ENCODE data around the gene LAMTOR2.

LAMTOR2 gene

DNA sequence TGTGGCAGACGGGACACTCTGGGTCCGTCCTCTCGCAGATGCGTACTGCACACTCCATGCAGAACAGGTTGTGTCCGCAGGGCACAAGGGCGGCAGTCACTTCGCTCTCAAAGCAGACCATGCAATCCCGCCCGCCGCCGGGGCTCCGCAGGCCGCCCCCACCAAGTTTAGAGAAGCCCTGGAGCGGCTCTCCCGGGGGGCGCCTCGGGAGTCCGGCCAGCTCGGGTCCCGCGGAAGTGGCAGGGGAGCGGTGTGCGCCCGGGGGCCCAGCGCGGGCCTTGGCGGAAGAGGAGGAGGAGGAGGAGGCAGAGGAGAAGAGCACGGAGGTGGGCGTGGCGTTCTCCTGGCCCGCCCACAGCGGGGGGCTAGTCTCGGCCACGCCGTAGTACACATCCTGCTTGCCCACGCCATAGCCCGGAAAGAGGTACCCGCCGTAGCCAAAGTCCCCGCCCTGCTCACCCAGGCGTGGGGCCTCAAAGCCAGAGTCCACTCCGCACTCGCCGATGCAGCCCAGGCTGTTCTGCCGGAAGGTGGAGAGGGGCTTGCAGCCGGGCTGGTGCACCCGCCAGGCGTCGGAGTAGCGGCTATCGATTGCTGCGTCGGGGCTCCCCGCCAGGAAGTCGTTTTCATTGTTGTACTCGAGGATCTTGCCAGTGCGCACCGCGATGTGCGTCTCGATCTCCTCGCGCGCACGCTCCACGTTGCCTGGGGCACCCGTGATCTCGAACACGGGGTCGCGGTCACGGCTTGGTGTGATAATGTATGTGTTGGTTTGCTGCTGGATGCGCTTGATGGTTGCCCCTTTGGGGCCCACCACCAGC lies 22.2 kb downstream of the LAMTOR2 start:
- DNase-seq (ENCODE audit: low read depth) = no peak

DNA sequence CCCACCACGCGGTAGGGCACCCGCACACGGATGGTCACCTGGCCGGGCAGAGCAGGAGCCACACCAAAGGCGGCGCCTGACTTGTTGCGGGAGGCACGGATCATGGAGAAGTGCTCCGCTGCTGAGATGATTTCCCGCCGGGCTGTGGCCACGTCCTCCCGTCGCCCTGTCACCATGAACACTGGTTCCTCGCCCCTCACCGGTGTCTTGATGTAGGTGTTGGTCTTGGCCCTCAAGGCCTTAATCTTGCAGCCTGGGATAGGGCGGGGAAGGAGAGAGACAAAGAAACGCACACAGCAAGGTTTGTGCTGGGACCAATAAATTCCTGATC lies 22.8 kb downstream of the LAMTOR2 start:
- no peak for DNase-seq (ENCODE audit: low read depth)

DNA sequence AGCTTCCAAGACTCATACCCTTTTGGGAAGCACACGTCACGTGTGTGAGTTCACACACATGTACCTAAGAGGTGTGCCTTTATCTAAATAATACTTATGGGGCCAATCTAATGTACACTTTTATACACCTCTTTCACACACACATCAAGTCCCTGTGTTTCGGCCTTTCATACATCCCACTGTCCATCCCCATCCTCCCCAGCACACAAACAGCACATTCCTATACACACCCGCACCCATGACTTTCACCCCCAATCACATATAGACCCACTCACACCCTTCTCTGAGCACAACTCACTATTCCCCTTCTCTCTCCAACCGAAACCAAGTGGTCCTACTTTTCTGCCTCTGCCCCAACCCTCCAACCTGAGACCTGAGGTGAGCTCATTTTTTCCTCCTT lies 24.1 kb downstream of the LAMTOR2 start:
- no peak for DNase-seq (ENCODE audit: low read depth)

DNA sequence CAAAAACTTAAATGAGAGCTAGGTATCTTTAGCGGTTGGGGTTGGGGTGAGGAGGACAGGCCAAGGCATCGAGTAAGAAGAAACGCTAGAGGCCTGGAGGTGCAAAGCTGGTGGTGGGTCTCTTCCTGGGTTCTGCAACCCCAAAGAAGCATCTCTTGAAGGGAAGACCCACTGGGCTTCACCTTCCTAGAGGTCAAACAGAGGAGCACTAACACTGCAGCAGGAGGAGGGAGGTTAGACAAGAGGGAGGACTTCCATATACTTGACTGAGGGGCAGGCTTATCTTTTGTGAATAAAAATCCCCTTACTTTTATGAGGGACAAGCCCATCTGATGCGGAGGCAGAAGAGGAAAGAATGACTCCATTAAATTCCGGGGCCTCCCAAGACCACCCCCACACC lies 25.2 kb downstream of the LAMTOR2 start:
- no peak for DNase-seq (ENCODE audit: low read depth)

DNA sequence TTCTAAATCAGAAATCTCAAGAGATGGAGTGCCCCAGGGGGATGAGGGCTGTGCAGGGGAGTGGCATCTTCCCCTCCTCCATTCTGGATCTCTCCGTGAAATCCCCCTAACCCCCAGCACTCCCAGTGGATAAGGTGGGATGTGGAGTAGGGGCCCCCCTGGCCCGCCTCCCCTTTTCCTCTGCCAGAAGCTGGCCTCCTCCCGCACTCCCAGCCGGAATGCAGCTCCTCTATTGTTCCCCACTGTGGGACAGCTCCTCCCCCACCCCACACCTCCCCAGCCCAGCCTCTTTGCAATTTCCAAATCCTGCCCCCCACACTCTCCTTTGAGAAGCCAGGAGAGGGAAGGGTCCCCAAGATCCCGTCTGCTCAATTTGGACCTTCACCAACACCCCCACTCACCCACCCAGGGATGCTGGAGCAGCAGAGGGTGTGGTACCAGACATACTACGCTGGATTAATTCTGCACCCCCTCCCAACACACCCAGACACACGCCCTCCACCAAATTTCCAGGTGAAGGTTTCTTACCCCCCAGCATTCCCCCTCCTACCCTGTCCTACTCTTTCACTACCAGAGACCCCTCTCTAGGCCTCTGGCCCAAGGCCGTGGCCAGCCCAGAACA lies 25.8 kb downstream of the LAMTOR2 start:
- no peak for DNase-seq (ENCODE audit: low read depth)

DNA sequence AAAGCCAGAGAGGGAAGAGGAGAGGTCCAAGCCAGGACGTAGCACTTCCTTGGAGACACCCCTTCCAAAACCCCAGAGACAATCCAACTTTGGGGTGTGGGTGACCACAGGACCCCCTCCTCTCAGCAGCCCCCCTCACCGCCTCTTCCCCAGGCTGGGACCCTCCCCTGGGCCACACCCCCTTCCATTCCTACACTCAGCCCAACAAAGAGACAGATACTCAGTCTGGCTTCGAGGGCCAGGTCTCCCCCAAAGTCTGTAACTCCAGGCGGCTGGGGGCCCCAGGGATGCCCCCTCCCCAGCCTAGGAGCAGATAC lies 26.2 kb downstream of the LAMTOR2 start:
- DNase-seq (ENCODE audit: low read depth) = no peak

DNA sequence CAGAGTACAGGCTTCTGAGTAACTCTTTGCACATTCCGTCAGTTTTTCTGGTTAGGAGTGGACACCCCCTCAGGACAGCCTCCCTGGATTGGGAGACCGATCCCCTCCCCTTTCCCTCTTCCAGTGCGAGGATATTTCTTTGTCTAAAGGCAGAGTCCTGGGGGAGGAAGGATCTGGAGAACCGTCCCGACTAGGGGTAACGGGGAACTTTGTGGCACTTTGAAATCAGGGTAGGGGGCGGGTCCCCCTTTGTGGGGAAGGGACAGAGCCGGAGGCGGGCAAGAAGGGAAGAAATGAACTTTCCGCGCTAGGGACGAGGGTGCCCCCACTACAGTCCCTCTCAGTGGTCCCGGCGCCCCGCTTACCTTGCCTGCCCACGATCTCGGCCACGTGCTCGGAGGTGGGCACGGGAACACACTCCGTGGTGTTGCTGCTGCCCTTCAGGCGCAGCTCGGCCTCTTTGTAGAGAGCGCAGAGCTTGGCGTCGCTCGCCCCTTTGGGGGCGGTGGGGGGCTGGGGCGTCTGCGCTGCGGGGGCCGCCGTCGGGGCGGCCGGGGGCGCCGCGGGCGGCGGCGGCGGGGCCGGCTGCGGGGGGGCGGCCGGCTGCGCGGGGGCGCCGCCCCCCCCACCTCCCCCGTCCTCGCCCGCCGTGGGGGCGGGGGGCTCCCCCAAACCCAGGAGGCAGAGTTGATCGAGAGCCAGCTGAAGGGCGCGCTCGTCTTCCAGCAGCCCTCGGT lies 26.8 kb downstream of the LAMTOR2 start:
- DNase-seq (ENCODE audit: low read depth) = no peak

DNA sequence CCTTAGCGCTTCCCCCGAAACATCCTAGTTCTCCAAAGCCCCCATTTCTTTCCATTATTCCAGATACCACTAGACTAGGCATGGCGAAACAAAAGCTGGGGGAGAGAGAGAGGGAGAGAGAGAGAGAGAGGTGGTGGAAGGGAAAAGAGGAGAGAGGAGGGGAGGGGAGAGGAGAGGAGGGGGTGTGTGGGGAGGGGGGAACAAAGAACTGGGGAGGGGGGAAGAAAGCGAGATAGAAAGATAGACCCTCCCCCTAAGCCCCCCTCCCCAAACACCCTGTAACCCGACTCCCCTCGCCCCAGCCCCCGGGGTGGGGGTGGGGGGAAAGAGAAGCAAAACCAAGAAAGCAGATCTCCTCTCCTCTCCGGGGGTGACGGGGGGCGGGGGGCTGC lies 27.3 kb downstream of the LAMTOR2 start:
- DNase-seq (ENCODE audit: low read depth) = no peak

DNA sequence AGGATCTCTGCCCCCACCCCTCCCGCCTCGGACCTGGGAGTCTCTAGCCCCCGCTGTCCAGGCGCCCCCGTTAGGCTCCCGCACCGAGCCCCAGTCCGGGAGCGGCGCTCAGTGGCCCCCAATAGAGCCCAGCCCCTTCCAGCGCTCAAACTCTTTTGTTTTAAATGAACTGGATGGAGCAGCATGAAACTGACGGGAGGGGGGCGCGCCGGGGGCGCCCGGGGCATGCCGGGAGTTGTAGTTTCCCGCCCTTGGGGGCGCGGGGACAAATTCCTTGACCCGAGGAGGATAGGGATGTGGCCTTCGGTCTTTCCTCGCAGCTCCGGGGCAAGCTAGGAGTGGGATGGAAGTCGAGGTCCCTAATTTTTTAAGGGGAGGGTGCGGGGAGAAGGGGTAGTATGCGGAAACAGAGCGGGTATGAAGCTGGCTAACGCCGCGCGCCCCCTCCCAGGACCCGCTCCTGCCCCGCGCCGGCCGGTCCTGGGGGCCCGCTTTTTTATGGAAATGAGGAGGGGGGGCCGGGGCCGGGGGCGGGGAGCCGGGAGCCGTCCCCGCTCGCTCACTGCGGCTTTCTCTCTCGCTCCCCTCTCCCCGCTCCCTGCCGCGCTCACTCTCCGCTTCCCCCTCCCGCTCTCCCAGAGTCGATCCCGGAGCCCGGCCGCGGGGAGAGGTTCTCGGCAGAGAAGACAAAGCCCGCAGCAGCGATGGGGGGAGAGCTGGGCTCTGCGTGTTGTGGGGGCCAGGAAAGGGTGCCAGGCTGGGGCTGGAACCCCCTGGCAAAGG lies 27.9 kb downstream of the LAMTOR2 start, which contains the start of gene MEX3A:
TSS of gene MEX3A (minus strand) at position 157 of the 783 bp plus-strand sequence. CDS start 467 bp downstream, outside the sequence.
- peak; percentile 37 for DNase-seq (ENCODE audit: low read depth)

DNA sequence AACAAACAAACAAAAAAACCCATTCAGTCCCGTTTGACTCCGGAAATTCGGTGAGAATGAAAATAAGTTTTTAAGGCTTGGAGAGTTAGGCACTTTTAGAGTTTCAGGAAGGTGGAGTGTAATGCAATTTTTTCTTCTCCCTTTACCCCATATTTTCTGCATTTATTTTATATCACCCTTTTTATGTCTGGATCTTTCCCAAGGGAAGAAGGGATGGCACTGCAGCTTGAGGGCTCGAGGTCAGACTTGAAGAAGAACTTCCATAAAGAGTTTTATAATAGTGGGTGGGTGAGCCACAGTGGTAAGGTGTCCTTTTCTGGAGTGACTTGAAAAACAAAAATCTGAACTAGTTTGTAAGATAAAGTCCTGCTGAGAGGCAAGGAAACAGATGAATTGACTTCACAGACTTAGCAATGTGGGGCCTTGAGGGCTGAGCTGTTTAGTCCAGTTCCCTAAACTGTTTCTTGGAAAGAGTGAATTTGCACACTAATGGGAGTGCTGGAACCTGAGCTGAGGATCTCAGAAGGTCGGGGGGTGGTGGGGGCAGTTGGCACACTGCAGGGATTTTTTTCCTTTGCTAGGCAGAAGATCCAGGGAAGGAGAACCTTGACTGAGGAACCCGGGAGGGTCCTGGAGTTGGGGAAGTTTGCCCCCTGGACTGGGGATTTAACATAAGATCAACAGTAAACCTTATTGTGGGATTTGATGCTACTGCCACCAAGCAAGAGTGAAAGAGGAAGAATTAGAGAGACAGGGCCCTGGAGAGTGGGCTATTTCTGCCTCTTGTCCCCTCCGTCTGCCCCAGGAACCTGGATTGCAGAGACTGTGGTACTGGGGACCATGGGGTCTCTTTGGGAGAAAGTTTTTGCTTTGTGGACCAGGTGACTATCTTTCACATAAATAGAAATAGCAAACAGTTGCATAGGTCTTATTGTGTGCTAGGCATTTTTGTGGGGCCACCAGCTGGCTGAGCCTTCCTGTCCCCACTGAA lies 29.5 kb downstream of the LAMTOR2 start:
- DNase-seq (ENCODE audit: low read depth) = no peak

DNA sequence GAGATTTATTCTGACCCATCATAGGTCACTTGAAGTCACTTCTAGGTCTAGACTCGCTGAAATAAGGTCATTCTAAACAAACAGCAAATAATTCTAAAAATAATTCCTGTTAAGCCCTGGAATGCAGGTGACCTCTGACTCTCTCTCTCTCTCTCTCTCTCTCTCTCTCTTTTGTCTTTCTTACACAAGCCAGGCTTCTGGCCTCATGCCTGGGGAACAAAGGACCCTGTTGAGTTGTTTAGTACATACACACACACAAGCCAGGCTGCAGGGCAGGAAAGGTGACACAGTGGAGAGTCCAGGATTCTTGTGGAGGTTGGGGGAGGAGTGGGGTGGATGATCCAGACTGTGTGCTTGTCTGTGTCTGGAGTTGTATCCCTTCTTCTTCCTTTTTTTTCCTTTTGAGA lies 31.7 kb downstream of the LAMTOR2 start:
- no peak for DNase-seq (ENCODE audit: low read depth)

DNA sequence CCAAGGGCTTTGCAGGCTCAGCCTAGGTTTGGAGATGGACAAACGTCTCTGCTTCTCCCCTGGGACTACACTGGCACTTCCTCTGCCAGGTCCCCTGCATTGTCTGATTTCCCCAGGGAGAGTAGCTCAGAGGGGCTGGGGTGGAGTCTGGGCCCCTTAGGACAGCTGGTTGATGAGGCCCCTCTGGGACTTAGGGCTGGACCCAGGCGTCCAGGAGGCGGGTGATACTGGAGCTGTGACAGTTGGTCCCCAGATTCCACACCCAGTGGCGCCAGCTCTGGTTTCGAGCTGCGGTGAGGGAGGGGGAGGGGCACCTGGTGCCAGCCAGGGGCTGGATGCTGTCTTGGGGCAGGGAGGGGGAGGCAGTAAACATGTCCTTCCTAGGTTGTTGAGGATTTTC lies 35.1 kb downstream of the LAMTOR2 start:
- no peak for DNase-seq (ENCODE audit: low read depth)

DNA sequence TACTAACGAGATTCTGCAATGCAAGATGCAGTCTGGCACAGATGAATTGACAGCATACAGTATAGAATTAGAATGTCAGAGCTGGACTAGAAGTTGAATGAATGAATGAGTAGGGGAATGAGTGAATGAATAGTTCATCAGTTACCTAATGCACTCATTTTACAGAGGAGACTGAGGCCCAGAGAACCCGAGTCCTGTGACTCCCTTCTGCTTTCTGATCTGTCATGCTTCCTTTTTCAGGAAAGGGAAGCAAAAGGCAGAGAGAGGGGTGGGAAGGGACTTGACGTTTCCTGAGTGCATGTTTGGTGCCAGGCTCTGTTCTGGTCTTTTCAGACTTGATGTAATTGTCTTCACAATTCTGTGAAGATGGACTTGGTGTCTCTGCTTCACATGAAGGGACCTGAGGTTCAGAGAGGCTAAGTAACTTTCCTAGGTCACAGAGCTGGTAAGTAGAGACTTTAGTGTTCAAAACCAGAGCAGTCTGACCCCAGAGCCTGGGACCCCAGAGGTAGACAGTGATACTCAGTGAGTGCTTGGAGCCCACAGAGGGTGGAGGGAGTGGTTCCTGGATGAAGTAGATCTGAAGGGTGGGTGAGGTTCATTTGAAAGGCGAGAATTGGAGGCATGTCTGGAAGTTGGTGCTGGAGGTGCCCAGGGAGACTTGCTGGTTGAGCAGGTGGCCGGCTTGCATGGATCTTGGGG lies 35.7 kb downstream of the LAMTOR2 start:
- DNase-seq (ENCODE audit: low read depth) = no peak

DNA sequence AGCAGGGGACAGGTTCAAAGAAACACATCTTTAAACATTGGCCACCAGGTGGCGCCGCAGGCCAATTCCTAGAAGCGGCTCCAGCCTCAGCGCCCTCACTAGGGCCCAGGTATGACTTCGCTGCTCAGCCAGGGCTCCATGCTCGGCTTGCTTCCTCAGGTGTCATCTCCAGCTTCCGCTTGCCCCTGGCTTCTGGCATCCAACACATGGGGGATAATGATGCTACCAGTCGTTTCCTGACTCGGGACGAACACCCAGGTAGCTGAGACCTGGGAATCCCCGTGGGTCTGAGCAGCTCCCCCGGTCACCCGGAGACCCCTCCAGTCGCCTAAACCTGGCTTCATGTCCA lies 36.2 kb downstream of the LAMTOR2 start:
- DNase-seq (ENCODE audit: low read depth) = peak; percentile 85

DNA sequence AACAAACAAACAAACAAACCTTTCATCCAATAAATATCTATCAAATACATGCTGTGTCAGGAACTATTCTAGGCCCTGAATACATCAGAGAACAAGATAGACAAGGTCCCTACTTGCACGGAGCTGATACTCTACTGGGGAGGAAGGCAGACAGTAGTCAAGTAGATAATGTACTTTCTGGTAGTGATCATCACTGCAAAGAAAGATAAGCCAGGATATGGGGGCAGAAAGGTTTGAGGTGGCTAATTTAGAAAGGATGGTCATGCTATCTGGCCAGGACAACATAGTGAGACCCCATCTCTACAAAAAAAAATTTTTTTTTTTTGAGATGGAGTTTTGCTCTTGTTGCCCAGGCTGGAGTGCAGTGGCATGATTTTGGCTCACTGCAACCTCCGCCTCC lies 37.0 kb downstream of the LAMTOR2 start:
- no peak for DNase-seq (ENCODE audit: low read depth)

DNA sequence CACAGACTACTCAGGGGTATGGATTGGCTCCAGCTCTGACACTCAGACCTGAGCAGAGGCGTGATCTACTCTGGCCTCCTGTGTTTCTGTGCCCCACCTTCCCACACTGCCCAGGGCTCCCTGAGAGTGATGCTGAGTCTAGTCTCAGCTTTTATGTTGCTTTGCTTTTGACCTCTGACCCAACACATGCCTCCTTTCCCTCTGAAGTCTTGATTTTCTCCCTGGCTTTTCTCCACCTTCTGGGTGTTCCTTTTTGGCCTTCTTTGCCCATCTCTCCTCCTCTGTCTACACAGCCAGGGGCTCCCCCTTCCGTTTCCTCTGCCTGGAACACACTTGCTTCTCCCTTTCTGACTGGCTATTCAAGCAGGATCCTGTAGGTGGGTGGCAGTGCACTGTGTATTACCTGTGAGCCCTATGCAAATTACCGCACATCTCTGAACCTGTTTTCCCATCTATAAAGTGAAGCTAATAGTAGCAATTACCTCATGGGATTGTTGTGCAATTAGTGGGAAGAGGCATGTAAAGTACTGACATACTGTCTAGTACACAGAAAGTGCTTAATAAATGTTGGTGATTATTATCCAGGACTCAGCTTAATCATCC lies 41.4 kb downstream of the LAMTOR2 start:
- no peak for DNase-seq (ENCODE audit: low read depth)

DNA sequence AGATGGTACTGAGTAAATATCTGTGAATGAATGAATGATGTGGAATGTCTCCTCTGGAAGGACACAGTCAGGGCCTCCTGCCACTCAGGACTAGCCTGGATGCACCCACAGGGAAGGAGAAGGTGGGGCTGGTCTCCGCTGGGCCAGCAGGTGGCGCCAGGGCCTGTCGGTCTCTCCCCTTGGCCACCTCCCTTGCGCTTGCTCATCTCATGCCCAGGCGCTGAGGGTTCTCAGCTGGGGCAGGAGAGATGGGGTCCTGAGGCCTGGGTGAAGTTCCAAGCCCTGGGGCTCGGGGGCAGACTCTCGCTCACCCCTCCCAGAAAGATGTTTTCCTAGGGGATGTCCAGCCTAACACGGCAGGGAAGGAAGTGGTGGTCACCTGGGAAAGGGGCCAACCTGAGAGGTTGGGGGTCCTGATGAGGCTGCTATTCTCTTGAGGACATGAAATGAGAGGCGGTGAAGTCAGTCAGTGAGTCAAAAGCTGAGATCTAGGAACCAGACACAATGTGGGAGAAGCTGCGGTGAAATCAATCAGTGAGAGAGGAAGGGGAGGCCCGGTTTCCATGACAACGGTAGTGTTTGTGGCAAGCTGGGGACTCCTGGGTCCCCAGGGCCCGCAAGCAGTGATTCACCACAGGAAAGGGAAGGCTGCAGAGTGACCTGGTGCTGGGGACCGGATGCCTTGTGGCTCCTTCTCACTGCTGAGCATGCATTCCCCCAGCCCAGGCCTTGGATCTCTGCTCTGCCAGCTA lies 42.2 kb downstream of the LAMTOR2 start:
- peak; percentile 82 for DNase-seq (ENCODE audit: low read depth)

DNA sequence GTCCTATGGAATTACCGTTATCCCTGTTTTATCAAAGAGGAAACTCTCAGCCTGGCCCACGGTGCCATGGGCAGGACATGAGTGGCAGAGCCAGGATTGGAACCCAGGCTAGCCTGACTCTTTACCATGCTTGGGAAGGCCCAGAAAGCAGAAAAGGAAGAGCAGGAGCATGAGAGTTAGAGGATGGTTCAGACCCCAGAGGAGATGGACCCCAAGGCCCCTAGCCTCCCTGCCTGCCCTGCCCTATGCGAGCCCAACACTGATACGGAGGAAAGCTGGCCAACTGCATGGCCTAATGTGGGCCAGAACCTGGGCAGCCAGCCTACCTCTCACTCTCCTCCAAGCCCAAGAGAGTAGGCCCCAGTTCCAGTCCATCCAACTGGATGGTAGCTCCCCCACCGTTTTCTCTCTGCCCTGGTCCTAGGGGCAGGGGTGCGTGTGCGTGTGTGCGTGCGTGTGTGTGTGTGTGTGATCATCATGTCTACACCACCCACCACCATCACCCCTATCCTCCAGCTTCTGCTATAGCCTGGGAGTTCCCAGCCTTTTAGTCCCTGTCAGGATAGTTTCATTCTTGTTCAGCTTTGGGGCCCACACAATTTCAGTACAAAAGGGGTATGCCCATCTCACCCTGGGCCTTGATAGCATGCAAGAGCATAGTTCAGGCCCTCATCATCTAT lies 43.1 kb downstream of the LAMTOR2 start:
- no peak for DNase-seq (ENCODE audit: low read depth)

DNA sequence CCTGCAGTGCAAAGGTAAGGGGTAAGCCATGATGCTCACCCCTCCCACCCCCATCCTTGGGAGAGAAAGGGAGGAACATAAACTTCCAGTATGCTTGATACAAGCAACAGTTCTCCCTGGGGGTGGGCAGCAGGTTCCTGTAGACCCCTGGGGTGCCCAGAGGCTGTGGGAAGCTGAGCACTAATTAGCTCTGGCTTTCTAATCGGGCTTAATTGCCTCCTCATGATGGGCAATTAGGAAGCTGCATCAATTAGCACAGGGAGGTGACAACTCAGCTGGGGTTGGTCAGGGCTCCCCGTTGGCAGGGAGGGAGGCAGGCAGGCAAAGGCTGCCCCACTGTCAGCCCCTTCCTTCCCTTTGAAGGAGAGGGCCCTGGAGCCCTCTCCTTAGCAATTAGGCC lies 44.2 kb downstream of the LAMTOR2 start:
- DNase-seq (ENCODE audit: low read depth) = no peak

All from stimulated activated CD4-positive, alpha-beta T cell treated with anti-CD3 and anti-CD28 coated beads, Interleukin-2, amount 100 ng/mL, for 4 hours (primary cell).